GM21447 (cell line): ENCODE data around the gene TFCP2L1.
"Not testable (repeated sequence)": the region's sequence is repeated elsewhere in the genome, so short reads cannot be mapped to it uniquely, and the experiment has no call there.

Experiments
- ATAC-seq: cut with Tn5 transposase; IDR thresholded peaks from one replicate; pipeline ENCODE4 v1.9.1; 2021; ENCODE audit not compliant: unreplicated experiment

The TFCP2L1 gene

GRCh38 chr2:121227381-121228144 is 57.4 kb downstream of the TFCP2L1 start:
- not testable (repeated sequence) for ATAC-seq

- not testable (repeated sequence) for ATAC-seq
Observed at GRCh38 chr2:121225681-121226080, 59.3 kb downstream of the TFCP2L1 start.

- no peak for ATAC-seq
Observed at GRCh38 chr2:121220995-121221394, 64.0 kb downstream of the TFCP2L1 start.

- ATAC-seq, result no peak
Observed at GRCh38 chr2:121219866-121220265, 65.1 kb downstream of the TFCP2L1 start.

- ATAC-seq, result no peak
Observed at GRCh38 chr2:121218386-121218938, 66.5 kb downstream of the TFCP2L1 start.

GRCh38 chr2:121217627-121218026 is 67.4 kb downstream of the TFCP2L1 start:
- no peak for ATAC-seq

DNA sequence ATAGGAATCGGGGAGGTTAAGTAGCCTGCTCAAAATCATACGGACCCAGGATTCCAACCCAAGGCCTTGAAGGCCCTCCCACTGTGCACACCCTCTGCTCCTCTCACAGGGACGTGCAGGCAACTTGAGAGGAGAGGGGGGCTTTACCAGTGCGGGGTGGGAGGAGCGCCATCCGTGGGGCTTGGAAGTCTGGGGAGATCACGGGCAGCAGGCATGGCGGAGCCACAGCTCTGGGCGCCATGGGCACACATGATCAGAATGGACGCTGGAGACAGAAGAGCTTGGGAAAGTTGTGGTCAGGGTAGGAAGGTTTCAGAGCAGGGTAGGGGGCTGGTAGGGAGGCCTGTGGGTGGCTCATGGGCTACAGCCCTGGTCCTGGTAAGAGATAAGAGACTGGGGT is 70.7 kb downstream of the TFCP2L1 start:
- no peak for ATAC-seq

DNA sequence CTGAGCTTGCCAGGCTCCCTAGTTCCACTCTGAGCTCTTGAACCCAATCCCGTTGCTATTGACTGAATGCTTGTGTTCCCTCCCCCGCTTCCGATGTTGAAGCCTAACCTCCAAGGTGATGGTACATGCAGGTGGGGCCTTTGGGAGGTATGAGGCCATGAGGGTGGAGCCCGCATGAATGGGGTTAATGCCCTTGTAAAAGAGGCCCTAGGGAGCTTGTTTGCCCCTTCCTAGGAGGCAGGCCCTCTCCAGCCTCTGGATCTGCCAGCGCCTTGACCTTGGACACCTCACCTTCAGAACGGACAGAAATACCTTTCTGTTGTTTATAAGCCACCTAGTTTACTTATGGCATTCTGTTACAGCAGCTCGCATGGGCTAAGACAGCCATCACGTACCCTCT is 71.6 kb downstream of the TFCP2L1 start:
- ATAC-seq, result no peak

DNA sequence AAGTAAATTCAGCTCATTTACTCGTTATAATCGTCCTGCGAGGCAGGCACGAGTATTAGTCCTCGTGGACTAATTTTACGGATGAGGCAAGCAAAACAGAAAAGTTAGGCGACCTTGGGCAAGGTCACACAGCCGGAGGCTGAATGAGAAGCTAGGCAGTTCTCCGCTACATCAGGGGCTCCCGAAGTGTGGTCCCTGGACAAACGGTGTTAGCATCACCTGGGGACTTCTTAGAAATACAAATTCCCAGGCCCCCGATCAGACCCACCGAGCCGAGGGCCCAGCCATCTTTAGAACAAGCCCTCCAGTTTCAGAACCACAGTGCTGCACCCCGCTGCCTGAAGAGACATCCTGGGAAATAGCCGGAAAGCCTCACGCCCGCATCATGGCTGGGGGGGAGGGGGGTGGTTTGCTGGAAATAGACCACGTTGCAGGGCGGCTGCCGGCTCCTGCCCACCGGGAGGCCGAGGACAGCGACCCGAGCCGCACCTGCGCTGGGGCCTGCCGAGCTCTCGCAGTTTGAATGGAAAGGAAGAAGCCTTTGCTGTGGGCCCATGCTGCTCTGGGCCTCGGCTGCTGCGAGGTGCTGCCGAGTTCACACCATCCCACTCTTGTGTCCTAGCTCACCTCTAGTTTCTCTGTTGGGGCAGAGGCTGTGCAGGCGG is 72.2 kb downstream of the TFCP2L1 start:
- no peak for ATAC-seq

DNA sequence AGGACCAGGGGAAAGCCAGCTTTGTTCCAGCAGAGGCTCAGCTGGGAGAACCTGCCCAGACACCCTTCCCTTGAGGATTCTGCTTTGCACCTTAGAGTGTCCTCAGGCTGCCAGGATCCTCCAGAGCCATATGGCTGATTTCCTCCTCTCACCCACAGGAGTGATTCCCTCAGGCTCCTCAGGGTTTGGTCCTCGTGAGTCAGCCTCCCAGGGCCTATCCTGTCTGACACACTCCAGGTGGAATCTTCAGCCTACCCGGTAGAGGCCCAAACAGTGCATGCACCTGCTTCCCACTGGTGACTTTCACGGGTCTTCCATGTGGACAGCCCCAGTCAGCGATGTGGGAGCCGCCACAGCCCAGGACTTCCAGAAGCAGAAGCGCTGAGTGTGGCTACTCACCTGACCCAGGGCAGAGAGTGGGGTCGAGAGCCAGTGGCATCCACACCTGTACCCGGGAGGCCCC is 73.3 kb downstream of the TFCP2L1 start:
- no peak for ATAC-seq

DNA sequence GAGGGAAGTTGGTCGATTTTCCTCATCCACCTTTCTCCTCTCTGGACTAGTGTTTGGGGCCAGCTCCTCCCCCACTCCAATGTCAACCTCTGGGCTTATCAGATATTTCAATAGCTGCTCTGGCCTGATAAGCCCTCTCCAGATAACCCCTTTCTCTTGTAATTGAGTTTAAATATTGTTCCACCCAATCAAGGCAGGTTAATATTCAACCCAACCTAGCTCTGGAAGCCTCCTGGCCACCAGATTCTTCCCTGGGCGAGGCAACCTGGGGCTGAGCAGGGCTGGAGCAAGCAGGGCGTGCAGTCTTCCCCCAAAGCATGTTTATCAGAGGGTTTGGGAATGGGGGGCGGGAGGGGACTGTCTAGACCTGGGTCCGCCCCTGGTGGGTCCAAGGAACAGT is 73.8 kb downstream of the TFCP2L1 start:
- ATAC-seq, result no peak

- ATAC-seq, result no peak
Observed at GRCh38 chr2:121210691-121211090, 74.3 kb downstream of the TFCP2L1 start.

DNA sequence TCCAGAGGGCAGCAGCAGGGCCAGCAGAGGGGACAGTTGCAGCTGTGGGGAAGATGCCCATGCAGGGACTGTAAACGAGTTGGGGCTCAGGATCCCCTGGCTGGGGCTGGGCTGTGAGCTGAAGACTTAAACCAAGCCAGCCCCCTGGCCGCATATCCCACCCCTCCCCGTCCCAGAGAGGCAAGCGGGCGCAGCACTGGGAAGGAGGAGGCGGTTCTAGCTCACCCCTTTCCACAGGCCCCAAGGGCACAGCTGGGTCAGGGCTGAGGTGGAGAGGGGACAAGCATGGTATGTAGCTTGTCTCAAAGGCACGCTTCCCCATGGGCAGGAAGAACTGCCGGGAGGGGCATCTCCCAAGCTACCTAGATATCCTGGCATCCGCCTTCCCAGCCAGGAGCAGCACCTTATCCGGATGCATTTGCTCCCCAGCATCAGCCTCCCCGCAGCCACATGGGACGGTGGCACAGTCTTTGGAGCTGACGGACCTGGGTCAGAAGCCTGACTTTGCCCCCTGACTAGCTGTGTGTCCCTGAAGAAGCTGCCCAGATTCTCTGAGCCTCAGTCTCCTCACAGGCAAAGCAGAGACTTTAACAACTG is 75.9 kb downstream of the TFCP2L1 start:
- no peak for ATAC-seq

DNA sequence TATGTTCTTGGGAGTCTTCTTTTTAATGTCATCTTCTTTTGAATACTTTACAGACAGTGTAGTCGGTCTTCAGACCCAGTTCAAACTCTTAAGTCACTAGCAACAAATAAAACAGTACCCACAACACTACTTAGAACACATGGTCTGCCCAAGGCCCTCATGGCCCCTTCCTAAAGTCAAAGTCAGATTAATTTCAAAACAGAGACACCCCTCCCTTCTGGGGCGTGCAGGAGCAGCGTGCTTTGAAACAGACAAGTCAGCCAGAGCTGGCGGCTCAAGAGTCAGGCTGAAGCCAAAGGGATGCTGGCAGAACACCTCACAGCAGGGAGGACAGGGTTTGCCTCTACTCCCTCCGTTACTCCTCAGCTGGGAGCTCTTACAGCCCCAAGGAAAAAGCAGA is 77.5 kb downstream of the TFCP2L1 start:
- no peak for ATAC-seq

- ATAC-seq, result no peak
Observed at GRCh38 chr2:121205321-121205942, 79.6 kb downstream of the TFCP2L1 start.

DNA sequence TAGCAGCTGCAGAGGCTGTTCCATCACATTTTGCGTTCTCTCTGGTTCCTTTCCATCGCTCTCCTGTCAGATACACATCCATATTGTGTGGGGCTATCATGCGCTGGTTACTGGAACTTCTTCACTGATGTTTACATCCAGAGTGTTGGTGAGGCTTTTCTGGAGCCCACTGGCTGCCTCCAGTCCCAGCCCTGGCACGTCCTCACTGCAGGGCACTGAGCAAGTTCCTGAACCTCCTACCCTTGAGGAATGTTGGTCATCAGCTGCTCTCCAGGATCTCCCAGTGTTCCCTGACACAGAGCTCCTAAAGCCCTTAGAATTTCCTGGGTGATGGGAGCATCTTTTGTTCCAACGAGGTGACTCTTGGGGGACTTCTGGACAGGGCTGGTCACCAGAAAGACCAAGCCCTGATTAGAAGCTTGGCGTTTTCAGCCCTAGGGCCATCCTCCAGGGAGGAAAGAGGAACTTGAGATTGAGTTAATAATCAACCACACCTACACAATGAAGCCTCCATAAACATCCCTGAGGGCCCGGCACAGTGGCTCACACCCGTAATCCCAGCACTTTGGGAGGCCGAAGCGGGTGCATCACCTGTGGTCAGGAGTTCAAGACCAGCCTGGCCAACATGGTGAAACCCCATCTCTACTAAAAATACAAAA is 81.3 kb downstream of the TFCP2L1 start:
- ATAC-seq, result no peak

DNA sequence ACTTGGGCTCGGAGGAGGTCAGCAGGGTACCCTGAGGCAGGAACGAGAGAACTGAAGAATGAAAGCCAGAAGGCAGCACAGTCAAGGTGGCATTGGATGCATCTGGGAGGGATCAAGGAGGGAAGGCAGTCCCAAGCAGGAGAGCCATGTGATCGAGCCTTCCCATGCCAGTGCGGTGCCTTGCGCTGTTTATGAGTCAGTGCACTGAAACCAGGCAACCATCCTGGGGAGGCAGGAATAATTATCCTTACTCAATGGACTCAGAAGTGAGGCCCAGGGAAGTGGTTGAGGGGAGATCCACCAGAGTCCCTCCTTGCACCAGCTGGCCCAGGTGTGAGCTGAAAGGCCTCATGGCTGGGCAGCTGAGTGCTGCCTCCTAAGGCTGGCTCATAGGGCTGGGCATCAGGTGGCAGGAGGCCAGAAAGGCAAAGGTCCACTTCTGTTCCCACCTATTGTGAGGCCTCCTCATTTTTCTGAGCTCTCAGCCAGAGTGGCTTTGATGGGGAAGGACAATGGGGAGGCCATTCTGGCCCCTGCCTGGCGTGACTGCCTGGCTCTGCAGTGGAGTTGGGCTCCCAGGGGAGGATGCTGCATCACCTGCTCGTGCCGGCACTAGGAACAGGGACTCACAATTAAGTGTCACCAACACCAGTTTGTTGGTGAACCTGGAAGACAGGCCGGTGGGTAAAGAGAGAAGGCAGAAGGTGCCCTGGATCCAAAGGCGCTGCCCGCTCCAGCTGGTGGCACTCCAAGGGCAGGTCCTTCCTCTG is 82.3 kb downstream of the TFCP2L1 start:
- no peak for ATAC-seq

DNA sequence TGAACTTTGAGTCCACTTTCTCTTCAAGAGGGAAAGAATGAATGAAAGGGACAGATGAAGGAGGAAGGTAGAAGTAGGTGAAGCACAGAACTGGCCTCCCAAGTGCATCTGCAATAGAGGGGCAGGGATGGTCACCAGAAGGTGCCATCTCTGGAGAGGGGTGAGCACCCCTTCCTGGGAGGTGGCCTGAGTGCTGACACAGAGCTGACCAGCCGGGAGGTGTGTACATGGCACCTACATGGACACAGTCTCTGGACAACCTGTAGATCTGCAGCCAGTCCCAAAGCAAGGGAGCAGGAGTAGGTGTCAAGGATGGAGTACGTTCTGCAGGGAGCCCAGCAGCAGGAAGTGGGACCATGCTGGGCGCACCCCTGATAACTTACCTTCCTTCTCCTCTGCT is 83.2 kb downstream of the TFCP2L1 start:
- no peak for ATAC-seq

- ATAC-seq, result no peak
Observed at GRCh38 chr2:121200419-121201315, 84.3 kb downstream of the TFCP2L1 start.
